HEK293 (cell line): Measurements from ENCODE around the gene SLMAP.

ENCODE experiments used
- ATF2 ChIP-seq: fragments of 450-650 bp; formaldehyde crosslinking; IDR thresholded peaks from 2 replicates; pipeline ENCODE4 v1.5.1; 2016; ENCODE audit warnings: missing biosample characterization, missing genetic modification characterization, low read depth
- CTCF ChIP-seq: fragments of 450-650 bp; formaldehyde crosslinking; IDR thresholded peaks from 2 replicates; pipeline ENCODE4 v1.5.1; 2016; ENCODE audit warnings: missing biosample characterization, missing genetic modification characterization
- REST ChIP-seq: fragments of 450-650 bp; formaldehyde crosslinking; IDR thresholded peaks from 2 replicates; pipeline ENCODE4 v1.5.1; 2016; ENCODE audit warnings: missing biosample characterization, missing genetic modification characterization
- ZNF274 ChIP-seq, 2 experiments: fragments of 200-500 bp in 1 of 2; fragments of 450-650 bp in 1 of 2; sonication (Bioruptor generic) in 1 of 2; formaldehyde crosslinking in 1 of 2; IDR thresholded peaks; 2 replicates each; pipeline versions ENCODE4 v1.5.1 to v1.6.1; 2014 to 2016; ENCODE audit warnings: borderline replicate concordance in 1 of 2, inconsistent platforms in 1 of 2, low read length in 1 of 2, missing biosample characterization in 1 of 2, missing genetic modification characterization in 1 of 2
- ZNF350 ChIP-seq: fragments of 450-650 bp; formaldehyde crosslinking; IDR thresholded peaks from 2 replicates; pipeline ENCODE4 v1.5.0; 2017; ENCODE audit warnings: missing biosample characterization, mild to moderate bottlenecking, missing genetic modification characterization
- ZNF785 ChIP-seq: fragments of 450-650 bp; formaldehyde crosslinking; IDR thresholded peaks from 2 replicates; pipeline ENCODE4 v1.5.1; 2016; ENCODE audit warnings: missing biosample characterization, missing genetic modification characterization
- TF ChIP-seq, protein P1 (sequence below): fragments of 450-650 bp; formaldehyde crosslinking; IDR thresholded peaks from 2 replicates; pipeline ENCODE4 v1.5.1; 2016; ENCODE audit warnings: missing biosample characterization, missing genetic modification characterization
- TF ChIP-seq, protein P2 (sequence below): fragments of 450-650 bp; formaldehyde crosslinking; IDR thresholded peaks from 2 replicates; pipeline ENCODE4 v1.5.1; 2016; ENCODE audit warnings: missing biosample characterization, missing genetic modification characterization

- TF ChIP-seq CTCF, result no peak
- no peak for TF ChIP-seq ZNF350 (tag by site-specific recombination)
- TF ChIP-seq ZNF785, result no peak
- TF ChIP-seq, protein P1, sequence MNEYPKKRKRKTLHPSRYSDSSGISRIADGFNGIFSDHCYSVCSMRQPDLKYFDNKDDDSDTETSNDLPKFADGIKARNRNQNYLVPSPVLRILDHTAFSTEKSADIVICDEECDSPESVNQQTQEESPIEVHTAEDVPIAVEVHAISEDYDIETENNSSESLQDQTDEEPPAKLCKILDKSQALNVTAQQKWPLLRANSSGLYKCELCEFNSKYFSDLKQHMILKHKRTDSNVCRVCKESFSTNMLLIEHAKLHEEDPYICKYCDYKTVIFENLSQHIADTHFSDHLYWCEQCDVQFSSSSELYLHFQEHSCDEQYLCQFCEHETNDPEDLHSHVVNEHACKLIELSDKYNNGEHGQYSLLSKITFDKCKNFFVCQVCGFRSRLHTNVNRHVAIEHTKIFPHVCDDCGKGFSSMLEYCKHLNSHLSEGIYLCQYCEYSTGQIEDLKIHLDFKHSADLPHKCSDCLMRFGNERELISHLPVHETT, result no peak
- TF ChIP-seq, protein P2, sequence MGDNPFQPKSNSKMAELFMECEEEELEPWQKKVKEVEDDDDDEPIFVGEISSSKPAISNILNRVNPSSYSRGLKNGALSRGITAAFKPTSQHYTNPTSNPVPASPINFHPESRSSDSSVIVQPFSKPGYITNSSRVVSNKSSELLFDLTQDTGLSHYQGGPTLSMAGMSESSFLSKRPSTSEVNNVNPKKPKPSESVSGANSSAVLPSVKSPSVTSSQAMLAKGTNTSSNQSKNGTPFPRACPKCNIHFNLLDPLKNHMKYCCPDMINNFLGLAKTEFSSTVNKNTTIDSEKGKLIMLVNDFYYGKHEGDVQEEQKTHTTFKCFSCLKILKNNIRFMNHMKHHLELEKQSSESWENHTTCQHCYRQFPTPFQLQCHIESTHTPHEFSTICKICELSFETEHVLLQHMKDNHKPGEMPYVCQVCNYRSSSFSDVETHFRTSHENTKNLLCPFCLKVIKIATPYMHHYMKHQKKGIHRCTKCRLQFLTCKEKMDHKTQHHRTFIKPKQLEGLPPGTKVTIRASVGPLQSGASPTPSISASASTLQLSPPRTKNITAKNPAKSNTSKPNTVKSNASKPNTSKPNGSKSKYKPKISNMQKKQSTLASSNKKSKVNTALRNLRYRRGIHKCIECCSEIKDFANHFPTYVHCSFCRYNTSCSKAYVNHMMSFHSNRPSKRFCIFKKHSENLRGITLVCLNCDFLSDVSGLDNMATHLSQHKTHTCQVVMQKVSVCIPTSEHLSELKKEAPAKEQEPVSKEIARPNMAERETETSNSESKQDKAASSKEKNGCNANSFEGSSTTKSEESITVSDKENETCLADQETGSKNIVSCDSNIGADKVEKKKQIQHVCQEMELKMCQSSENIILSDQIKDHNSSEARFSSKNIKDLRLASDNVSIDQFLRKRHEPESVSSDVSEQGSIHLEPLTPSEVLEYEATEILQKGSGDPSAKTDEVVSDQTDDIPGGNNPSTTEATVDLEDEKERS (tag by site-specific recombination), result no peak
- no peak for TF ChIP-seq ATF2 (tag by site-specific recombination)
- no peak for TF ChIP-seq ZNF274 (IDR thresholded peaks at IDR 0.05; ENCODE audit: low read length)
- TF ChIP-seq ZNF274 (tag by site-specific recombination; IDR thresholded peaks at IDR 0.05; ENCODE audit: borderline replicate concordance), result no peak
- no peak for TF ChIP-seq REST
Measured at GRCh38 chr3:57717205-57717868, 38.8 kb upstream of the SLMAP start.
